Neutrophil (primary cell): ENCODE measurements around the gene SIM1.

Source experiments
- H3K27ac ChIP-seq: fragments of 200-600 bp; sonication (generic); 2 replicates; pipeline ENCODE4 v1.5.1; 2016; ENCODE audit warnings: mild to moderate bottlenecking, moderate library complexity
- H3K27me3 ChIP-seq: fragments of 200-600 bp; sonication (generic); 2 replicates; pipeline ENCODE4 v1.6.0; 2016; ENCODE audit warnings: mild to moderate bottlenecking
- H3K36me3 ChIP-seq: fragments of 200-600 bp; sonication (generic); 2 replicates; pipeline ENCODE4 v1.5.1; 2017
- H3K4me1 ChIP-seq, 2 experiments: fragments of 200-600 bp in 1 of 2; sonication (generic) in 1 of 2; 1 replicate in 1 of 2; 2 replicates in 1 of 2; pipeline versions ENCODE4 v1.5.1 to v1.6.1; 2013 to 2016; ENCODE audit warnings: low read depth in 1 of 2, low read length in 1 of 2, mild to moderate bottlenecking in 1 of 2, moderate library complexity in 1 of 2; ENCODE audit not compliant: control insufficient read depth in 1 of 2, insufficient read depth in 1 of 2
- H3K4me3 ChIP-seq, 2 experiments: fragments of 200-600 bp in 1 of 2; sonication (generic) in 1 of 2; 1 replicate in 1 of 2; 2 replicates in 1 of 2; pipeline ENCODE4 v1.5.1; 2013 to 2016; ENCODE audit warnings: low read depth in 1 of 2, low read length in 1 of 2, mild to moderate bottlenecking in 1 of 2, moderate library complexity in 1 of 2
- H3K9me3 ChIP-seq: fragments of 200-600 bp; sonication (generic); 2 replicates; pipeline ENCODE4 v1.5.1; 2016
- CTCF ChIP-seq: fragments of 200-600 bp; sonication (generic); IDR thresholded peaks from 2 replicates; pipeline ENCODE4 v1.5.1; 2016; ENCODE audit warnings: antibody characterized with exemption

SIM1 gene

GRCh38 chr6:100382767-100383195 is 81.9 kb downstream of the SIM1 start:
- H3K27me3 ChIP-seq = peaks cover 4% of the 10 kb centered on the region
- no peaks in the 10 kb centered on the region for H3K4me1 ChIP-seq

DNA sequence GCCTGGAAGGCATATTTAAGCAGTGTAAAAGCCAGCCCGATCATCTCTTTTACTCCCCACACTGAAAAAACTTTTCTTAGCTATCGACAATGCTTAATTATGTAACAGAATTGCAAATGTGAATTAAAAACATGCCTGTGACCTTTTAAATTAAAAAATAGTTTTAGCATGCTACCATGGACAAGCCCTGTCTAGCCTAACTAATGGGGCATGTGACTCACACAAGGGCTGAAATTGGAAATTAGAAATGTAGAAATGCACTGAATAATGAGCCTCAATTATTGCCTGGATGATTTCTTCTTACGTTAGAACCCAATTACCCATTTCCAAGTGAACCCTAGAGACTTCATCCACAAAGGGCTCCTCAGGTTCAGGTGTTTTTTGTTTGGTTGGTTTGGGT is 82.7 kb downstream of the SIM1 start:
- Histone ChIP-seq H3K27me3 (peaks cover 4% of the 10 kb centered on the region), H3K4me1 (no peaks in the 10 kb centered on the region), H3K4me3 (no peak overlapping the region), H3K27ac (no peak overlapping the region), H3K36me3 (no peaks in the 10 kb centered on the region), H3K9me3 (no peaks in the 10 kb centered on the region)
- no peak for TF ChIP-seq CTCF

More at GRCh38 chr6:100382767-100383195, 81.9 kb downstream of the SIM1 start:
- H3K36me3 ChIP-seq = no peaks in the 10 kb centered on the region
- H3K27ac ChIP-seq = no peak overlapping the region
- no peak overlapping the region for H3K4me3 ChIP-seq
- no peaks in the 10 kb centered on the region for H3K9me3 ChIP-seq
- TF ChIP-seq CTCF = no peak

DNA sequence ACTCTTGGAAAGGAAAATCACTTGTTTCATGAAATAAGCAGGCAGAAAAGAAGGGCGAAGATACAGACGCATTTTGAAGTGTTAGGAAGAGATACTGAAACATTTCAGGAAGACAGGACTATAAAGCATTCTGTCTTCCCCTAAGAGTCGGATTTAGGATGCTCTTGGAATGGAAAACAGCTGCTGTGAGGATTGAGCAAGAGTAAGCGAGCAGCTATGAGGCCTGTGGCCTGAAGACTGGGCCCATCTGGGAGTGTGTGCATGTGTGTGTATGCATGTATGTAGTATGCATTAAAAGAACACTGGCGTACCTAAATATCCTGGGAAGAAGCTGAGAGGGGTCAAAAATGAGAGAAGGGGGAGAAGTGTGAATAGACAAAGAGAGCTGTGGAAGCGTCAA is 83.6 kb downstream of the SIM1 start:
- Histone ChIP-seq H3K27me3 (no peaks in the 10 kb centered on the region), H3K36me3 (no peaks in the 10 kb centered on the region)

DNA sequence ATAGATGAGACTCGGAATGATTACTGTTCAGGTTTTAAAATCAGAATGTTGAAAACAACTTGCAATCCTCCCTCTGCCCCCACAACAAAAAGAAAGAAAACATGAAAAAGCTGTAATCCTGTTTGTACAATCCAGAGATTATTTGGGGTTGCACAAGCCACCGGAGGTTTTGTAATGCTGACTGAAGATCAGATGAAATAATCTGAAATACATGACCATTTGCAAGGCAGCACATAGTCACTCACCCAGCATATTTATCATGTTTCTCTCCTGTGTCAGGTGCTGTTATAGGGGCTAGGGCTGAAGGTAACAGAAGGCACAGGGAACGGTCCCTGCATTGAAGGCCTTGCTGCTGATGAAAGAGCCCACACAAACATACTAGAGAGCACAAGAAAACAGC is 85.3 kb downstream of the SIM1 start:
- no peaks in the 10 kb centered on the region for H3K4me1 ChIP-seq
- no peaks in the 10 kb centered on the region for H3K36me3 ChIP-seq
- H3K27me3 ChIP-seq = no peaks in the 10 kb centered on the region
- no peaks in the 10 kb centered on the region for H3K9me3 ChIP-seq
- no peak for TF ChIP-seq CTCF
- no peak overlapping the region for H3K4me3 ChIP-seq
- no peak overlapping the region for H3K27ac ChIP-seq

More for the DNA sequence above, 83.6 kb downstream of the SIM1 start:
- Histone ChIP-seq H3K4me1 (no peaks in the 10 kb centered on the region), H3K27ac (no peak overlapping the region), H3K9me3 (no peaks in the 10 kb centered on the region), H3K4me3 (no peak overlapping the region)
- no peak for TF ChIP-seq CTCF

DNA sequence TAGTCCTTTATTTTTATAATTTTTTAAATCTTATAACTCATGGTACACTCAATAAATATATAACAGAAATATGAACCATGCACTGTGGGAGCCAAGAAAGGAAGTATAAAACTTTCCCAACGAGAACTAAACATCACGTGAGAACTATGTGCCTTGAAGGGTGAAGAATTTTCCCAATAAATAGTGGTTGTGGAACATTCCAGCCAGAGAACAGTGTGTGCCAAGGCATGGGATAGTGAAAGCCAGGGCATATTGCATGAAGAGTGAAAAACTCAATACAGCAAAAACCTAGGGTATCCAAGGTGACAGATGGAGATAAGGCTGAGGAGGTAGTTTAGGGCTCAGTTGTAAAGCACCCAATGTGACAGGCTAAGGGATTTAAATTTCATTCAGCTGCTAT is 86.1 kb downstream of the SIM1 start:
- no peaks in the 10 kb centered on the region for H3K4me1 ChIP-seq
- no peak overlapping the region for H3K4me3 ChIP-seq
- no peaks in the 10 kb centered on the region for H3K36me3 ChIP-seq
- H3K27me3 ChIP-seq = no peaks in the 10 kb centered on the region
- no peak for TF ChIP-seq CTCF
- H3K9me3 ChIP-seq = no peaks in the 10 kb centered on the region
- H3K27ac ChIP-seq = no peak overlapping the region

- Histone ChIP-seq H3K9me3 (no peaks in the 10 kb centered on the region), H3K36me3 (no peaks in the 10 kb centered on the region), H3K27me3 (no peaks in the 10 kb centered on the region), H3K27ac (no peak overlapping the region), H3K4me3 (no peak overlapping the region), H3K4me1 (peaks cover 0 to 8% of the 10 kb centered on the region in 2 experiments)
- TF ChIP-seq CTCF = no peak
These were observed 88.6 kb downstream of the SIM1 start for GRCh38 chr6:100376103-100376502.
